Fibroblast of the aortic adventitia (primary cell): ENCODE data around the gene TOR3A. TPM values are rescaled to one million over a fixed set of nuclear protein-coding genes. Genes with fewer than 3 reads are reported as not detected.
"Not testable (repeated sequence)": the region's sequence is repeated elsewhere in the genome, so short reads cannot be mapped to it uniquely, and the experiment has no call there.

ENCODE experiments used
- DNase-seq: peaks from one replicate; pipeline ENCODE4 v3.0.0-alpha.2; 2010; ENCODE audit warnings: low read depth
- H3K4me3 ChIP-seq: 2 replicates; pipeline ENCODE4 v1.5.1; 2011; ENCODE audit warnings: low read depth, mild to moderate bottlenecking, control low read depth, low read length, moderate library complexity
- CTCF ChIP-seq: IDR thresholded peaks from 2 replicates; pipeline ENCODE4 v1.5.1; 2011; ENCODE audit warnings: mild to moderate bottlenecking, low read length, control low read depth, inconsistent platforms; ENCODE audit not compliant: insufficient read depth
- total RNA-seq: library from RNA; depleted of rRNA; stranded (reverse); fragments of >200 nt; gene quantifications from 2 replicates; pipeline ENCODE4 v1.2.3, GENCODE V29; 2012; ENCODE audit warnings: low replicate concordance

TOR3A gene
- total RNA-seq, 1 donor, result 32.5 TPM

- TF ChIP-seq CTCF, result peak; percentile 73
- DNase-seq, result peak; percentile 82
- no peak overlapping the region for H3K4me3 ChIP-seq
These were observed 39.5 kb downstream of the TOR3A start for GRCh38 chr1:179121159-179121938.

GRCh38 chr1:179124873-179125272 lies 43.0 kb downstream of the TOR3A start:
- no peak overlapping the region for H3K4me3 ChIP-seq
- no peak for TF ChIP-seq CTCF
- DNase-seq, result peak; percentile 63

DNA sequence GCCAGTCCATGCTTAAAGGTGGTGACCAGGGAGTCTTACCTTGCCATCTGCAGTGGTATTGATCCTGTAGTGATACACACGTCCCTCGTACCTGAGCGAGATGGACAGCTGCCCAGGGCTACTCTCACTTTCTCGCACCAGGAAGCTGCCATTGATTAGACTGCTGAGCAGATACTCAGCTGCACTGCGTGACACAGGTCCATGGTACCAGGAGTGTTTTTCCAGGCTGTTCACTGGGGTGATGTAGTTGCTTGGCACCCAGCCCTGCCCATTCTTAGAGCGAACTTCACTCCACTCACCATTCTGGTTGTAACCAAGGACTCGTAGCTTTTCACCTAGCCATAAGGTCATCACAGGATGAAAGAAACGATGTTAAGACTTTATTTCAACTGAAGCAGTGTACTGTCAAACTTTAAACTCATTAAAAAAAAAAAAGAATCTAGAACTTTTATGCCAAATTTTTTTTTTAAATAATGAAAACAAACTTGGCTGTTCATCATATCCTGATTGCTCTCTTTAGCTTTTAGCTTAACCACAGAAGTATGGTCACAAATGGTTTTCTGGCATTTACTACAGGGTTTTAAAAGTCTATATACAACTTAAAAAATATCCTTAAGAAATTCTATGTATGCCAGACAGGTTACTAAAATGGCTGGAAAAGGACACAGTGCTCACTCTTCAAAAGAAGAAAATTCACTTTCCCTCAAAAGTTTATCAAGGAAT lies 44.6 kb downstream of the TOR3A start:
- no peak for TF ChIP-seq CTCF

DNA sequence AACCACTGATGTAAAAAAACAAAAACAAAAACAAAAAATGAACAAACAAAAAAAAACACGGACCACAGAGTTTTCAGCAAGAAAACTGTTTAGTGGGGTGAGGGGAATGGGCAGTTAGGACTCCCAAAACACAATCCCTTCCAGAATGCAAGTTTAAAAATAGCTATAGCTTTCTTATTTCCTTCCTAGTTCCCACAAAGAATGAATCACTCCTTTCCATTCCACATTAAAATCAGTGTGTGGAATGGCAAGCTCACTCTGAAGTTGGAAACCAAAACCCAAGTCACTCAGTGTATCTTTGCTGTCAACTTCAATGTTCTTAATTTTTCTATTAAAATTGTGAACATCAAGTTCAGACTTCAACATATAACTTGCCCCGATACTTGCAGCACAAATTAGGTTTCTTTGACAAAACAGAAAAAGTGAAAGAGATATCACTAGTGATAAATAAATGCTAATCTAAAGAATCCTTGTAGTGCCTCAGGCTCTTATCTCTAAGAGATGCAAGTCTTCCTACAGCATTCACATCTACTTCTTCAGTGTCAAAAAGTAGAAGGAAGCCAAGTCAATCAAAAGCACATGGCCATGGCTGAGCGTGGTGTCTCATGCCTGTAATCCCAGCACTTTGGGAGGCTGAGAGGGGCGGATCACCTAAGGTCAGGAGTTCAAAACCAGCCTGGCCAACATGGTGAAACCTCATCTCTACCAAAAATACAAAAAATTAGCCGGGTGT lies 45.5 kb downstream of the TOR3A start:
- DNase-seq, result peak; percentile 68
- TF ChIP-seq CTCF, result no peak
- H3K4me3 ChIP-seq, result no peak overlapping the region

More for the DNA sequence above, 44.6 kb downstream of the TOR3A start:
- H3K4me3 ChIP-seq, result no peak overlapping the region
- peak; percentile 34 for DNase-seq

DNA sequence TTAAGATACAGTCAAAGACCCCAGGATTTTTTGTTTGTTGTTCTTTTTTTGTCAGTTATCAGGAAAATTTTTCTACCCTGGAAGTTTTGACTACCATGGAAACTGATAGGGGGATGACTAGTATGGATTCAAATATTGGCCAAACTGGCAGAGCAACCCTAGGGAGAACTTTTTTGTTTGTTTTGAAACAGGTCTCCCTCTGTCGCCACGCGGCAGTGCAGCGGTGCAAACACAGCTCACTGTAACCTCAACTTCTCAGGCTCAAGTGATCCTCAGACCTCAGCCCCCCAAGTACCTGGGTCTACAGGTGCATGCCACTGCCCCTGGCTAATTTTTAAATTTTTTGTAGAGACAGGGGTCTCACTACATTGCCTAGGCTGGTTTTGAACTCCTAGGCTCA lies 46.6 kb downstream of the TOR3A start:
- no peak overlapping the region for H3K4me3 ChIP-seq
- DNase-seq, result no peak
- TF ChIP-seq CTCF, result no peak

DNA sequence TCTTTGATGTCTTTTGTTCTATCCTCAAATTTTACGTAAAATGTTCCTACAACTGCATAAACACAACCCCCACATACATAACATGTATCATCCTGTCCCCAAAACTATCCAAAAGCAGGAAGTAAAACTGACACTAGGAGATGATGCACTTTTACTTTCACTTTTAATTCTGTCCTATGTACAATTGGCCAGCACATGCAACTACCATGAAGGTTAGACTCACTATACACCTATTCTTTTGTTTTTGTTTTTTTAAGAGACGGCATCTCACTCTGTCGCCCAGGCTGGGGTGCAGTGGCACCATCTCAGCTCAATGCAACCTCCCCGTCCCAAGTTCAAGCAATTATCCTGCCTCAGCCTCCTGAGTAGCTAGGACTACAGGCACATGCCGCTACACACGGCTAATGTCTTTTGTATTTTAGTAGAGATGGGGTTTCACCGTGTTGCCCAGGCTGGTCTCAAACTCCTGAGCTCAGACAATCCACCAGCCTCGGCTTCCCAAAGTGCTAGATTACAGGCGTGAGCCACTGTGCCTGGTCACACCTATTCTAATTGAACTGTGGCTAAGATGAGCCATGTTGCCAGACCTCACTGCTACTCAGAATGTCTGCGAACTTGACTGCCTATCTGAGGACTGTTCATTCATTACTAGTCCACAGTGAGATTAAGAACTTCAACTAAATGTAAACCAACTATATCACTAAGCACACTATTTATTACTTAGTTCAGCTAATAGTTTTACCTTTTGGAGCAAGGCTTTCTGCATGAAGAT lies 48.0 kb downstream of the TOR3A start:
- peak; percentile 38 for DNase-seq
- H3K4me3 ChIP-seq, result no peak overlapping the region
- TF ChIP-seq CTCF, result no peak

- H3K4me3 ChIP-seq, DNase-seq: not testable (repeated sequence)
These were observed 53.3 kb downstream of the TOR3A start for GRCh38 chr1:179135168-179135567.

- H3K4me3 ChIP-seq, DNase-seq: not testable (repeated sequence)
These were observed 53.8 kb downstream of the TOR3A start for GRCh38 chr1:179135707-179136106.
